Measurements from ENCODE around the gene DCLRE1B.
"Not testable (repeated sequence)": the region's sequence is repeated elsewhere in the genome, so short reads cannot be mapped to it uniquely, and the experiment has no call there.

Gene DCLRE1B

DNA sequence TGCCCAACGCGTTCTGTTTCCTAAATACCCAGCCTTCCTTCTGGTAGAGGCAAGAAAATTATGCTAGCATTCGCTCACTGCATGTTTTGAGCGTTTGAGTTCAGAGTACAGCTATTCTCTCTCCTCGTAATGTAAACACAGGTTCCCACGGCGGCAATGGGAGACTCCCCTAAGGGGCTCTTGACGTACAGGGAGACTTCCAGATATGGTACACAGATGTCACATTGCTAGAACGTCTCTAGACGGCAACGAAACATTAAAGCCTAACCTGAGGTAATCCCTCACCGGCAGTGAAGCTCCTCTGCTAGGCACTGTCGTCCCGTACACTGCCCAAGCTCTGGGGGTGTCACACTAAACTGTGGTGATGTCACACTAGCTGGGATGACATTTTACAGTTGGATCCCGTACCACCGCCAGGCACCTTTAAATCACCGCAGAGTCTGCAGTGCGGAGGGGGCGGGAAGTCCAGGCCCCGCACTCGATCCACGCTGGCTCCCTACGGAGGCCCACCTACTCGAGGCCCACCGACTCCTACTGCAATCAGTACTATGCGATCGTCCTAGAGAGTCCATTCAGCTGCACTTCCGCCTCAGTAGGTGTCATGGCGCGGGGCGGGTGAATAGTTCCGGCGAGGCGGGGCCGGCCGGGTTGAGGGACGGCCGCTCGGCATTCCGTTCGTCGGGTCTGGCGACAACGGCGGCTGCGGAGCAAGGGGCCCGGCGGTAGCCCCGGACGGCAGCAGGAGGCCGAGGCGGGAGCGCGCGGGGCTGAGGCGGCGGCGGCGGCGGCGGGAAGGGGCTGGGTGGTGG, 24.0 kb downstream of the DCLRE1B start, which contains the start of gene HIPK1:
TSS of gene HIPK1 (plus strand) at position 384 of the 809 bp plus-strand sequence.
- DNase-seq: peak; percentile 94

GRCh38 chr1:113929750-113930498, 24.8 kb downstream of the DCLRE1B start:
- peak; percentile 83 for DNase-seq

- DNase-seq: peak; percentile 91
Observed at GRCh38 chr1:113930499-113931161, 25.5 kb downstream of the DCLRE1B start.

DNA sequence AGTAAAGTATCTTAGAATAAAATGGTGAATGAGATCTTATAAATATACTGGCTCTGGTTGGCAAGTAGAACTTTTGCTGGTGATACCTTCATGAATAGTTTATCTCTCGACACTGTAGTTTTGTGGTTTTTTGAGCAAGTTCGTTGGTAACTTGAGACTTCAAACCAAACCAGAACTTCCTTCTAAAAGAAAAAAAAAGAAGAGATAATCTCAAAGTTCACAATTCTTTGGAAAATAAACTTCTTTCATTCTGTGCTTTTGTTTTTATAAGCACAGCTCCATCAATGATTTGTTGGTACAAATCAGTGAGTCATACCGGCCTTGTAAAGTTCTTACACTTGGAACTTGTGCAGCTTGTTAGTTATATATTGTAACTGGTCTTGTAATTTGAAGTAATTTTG, 26.3 kb downstream of the DCLRE1B start:
- DNase-seq: peak; percentile 69

- DNase-seq: no peak
Observed at GRCh38 chr1:113934006-113934405, 28.9 kb downstream of the DCLRE1B start.

GRCh38 chr1:113934511-113935055, 29.5 kb downstream of the DCLRE1B start:
- no peak for DNase-seq

DNA sequence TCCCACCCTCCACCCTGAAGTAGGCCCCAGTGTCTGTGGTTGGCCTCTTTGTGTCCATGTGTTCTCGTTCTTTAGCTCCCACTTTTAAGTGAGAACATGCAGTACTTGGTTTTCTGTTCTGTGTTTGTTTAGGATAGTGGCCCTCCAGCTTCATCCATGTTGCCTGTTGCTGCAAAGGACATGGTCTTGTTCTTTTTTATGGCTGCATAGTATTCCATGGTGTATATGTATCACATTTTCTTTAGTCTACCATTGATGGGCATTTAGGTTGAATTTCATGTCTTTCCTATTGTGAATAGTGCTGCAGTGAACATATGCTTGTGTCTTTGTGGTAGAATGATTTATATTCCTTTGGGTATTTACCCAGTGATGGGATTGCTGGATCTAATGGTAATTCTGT, 30.1 kb downstream of the DCLRE1B start:
- DNase-seq: no peak

- DNase-seq: no peak
Observed at GRCh38 chr1:113935970-113936369, 30.8 kb downstream of the DCLRE1B start.

DNA sequence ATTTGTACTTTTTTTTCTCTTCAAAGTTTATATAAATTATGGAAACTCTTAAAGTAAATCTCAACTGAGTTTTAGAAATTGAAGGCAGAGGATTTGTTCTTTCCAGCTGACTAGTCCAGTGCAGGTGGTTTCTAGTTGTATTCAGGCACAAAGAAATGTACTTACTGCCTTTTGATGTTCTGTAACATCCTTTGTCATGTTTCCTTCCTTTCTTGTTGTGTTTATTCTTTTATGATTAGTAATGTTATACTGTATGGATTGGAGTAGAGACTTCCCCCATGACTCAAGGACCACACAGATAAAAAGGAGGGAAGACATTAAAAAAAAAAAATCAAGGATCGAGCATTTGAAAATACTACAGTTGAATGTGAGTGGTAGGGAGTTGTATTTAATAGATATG, 32.0 kb downstream of the DCLRE1B start:
- DNase-seq: no peak

DNA sequence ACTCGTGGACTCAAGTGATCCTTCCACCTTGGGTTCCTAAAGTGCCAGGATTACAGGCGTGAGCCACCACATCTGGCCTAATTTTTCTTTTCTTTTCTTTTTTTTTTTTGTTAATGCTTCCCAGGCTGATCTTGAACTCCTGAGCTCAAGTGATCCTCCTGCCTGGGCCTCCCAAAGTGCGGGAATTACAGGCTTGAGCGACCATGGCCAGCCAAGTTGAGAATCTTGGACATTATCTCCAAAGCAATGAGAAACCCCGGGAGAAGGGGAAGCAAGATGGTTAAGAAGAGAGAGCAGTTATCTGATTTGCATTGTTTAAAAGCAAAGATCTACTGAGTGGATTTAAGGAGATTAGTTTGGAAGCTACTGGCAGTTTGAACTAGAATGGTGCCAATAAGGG, 33.1 kb downstream of the DCLRE1B start:
- DNase-seq: no peak

DNA sequence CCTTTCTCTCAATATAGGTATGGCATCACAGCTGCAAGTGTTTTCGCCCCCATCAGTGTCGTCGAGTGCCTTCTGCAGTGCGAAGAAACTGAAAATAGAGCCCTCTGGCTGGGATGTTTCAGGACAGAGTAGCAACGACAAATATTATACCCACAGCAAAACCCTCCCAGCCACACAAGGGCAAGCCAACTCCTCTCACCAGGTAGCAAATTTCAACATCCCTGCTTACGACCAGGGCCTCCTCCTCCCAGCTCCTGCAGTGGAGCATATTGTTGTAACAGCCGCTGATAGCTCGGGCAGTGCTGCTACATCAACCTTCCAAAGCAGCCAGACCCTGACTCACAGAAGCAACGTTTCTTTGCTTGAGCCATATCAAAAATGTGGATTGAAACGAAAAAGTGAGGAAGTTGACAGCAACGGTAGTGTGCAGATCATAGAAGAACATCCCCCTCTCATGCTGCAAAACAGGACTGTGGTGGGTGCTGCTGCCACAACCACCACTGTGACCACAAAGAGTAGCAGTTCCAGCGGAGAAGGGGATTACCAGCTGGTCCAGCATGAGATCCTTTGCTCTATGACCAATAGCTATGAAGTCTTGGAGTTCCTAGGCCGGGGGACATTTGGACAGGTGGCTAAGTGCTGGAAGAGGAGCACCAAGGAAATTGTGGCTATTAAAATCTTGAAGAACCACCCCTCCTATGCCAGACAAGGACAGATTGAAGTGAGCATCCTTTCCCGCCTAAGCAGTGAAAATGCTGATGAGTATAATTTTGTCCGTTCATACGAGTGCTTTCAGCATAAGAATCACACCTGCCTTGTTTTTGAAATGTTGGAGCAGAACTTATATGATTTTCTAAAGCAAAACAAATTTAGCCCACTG, 35.5 kb downstream of the DCLRE1B start:
- peak; percentile 68 for DNase-seq

GRCh38 chr1:113941245-113941559, 36.1 kb downstream of the DCLRE1B start:
- DNase-seq: no peak

- no peak for DNase-seq
Observed at GRCh38 chr1:113942527-113942926, 37.4 kb downstream of the DCLRE1B start.

GRCh38 chr1:113943028-113943811, 38.1 kb downstream of the DCLRE1B start:
- DNase-seq: no peak

- no peak for DNase-seq
Observed at GRCh38 chr1:113945329-113945728, 40.2 kb downstream of the DCLRE1B start.

- DNase-seq: no peak
Observed at GRCh38 chr1:113946112-113946511, 41.0 kb downstream of the DCLRE1B start.

- no peak for DNase-seq
Observed at GRCh38 chr1:113946678-113947387, 41.7 kb downstream of the DCLRE1B start.

GRCh38 chr1:113947388-113948107, 42.4 kb downstream of the DCLRE1B start:
- DNase-seq: peak; percentile 34

GRCh38 chr1:113948151-113948550, 43.0 kb downstream of the DCLRE1B start:
- DNase-seq: not testable (repeated sequence)

- peak; percentile 44 for DNase-seq
Observed at GRCh38 chr1:113949007-113949406, 43.9 kb downstream of the DCLRE1B start.

All from CD4-positive, alpha-beta T cell treated with Interleukin-12 subunit alpha and Interleukin-12 subunit beta, for 1 hour (primary cell).